Measurements from ENCODE around the gene FGF8.

The FGF8 gene

GRCh38 chr10:101768791-101769170 is 7.1 kb downstream of the FGF8 start:
- DNase-seq, result no peak

GRCh38 chr10:101767966-101768790 is 7.7 kb downstream of the FGF8 start:
- DNase-seq, result no peak

DNA sequence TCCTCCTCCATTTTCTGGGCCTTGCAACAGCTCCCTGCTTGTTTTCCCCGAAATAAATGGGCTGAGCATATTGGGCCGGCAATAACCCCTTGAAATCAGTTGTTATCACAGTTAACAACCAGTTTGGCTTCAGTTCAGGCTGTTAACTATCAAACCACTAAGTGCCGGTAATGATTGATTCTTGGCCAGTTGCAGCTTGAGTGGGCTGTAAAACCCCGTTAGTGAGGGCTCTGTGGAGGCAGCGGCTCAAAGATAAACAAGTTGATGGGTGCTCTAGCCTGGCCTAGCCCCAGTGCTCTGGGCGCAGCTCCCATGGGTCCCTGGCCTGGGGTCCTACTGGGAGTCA is 8.3 kb downstream of the FGF8 start:
- no peak for DNase-seq

DNA sequence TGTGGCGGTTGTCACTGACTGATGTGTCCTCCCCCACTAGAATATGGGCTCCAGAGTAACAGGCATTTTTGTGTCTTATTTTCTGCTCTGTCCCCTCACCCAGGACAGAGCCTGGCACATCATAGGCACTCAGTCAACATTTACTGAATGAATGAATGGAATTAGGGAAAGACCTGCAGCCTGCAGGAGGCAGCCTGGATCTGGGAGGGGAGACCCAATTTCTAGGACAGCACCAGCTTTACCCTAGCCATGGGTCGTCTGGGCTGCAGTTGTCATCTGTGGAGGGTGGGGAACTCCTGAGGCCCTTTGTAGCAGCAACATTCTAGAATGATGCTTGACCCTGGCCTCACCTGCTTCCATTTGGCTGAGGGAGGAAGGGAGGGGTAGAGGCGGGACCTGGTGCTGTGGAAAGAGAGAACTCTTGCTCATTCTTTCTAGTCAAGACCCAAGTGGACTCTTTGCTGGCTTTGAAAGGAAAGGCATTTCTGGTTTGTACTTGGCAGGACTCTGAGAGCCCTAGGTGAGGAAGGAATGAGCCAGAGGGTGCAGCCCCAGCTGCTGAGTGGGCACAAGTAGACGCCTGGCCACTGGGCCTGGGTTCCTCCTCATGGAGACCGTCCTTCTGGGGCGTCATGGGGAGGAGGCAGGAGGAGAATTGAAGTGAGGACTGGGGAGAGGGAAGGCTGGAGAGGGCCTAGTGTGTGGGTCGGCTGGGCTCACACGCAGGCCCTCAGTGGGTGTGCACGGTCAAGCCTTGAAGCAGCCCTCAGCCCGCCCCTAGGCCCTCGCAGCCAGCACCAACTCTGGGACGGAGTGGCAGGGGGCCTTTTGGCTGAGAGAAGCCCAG is 8.9 kb downstream of the FGF8 start:
- DNase-seq, result no peak

DNA sequence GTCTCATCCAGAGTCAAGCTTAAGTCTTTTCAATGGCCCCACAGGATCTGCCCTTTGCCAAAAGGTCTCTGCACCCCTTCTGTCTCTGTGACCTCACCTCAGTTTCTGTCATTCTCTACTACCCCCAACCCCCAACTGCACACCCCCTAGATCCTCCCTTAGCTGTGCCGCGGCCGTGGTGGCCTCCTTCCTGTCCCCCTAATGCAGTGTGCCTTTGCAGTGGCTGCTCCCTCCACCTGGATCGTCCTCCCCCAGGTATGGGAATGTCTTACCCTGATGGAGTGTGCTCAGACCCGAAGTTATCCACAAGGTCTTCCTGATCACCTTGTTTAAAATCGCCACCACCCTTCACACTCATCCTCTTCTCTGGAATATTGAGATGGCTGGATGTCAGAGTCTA is 9.6 kb downstream of the FGF8 start:
- no peak for DNase-seq

DNA sequence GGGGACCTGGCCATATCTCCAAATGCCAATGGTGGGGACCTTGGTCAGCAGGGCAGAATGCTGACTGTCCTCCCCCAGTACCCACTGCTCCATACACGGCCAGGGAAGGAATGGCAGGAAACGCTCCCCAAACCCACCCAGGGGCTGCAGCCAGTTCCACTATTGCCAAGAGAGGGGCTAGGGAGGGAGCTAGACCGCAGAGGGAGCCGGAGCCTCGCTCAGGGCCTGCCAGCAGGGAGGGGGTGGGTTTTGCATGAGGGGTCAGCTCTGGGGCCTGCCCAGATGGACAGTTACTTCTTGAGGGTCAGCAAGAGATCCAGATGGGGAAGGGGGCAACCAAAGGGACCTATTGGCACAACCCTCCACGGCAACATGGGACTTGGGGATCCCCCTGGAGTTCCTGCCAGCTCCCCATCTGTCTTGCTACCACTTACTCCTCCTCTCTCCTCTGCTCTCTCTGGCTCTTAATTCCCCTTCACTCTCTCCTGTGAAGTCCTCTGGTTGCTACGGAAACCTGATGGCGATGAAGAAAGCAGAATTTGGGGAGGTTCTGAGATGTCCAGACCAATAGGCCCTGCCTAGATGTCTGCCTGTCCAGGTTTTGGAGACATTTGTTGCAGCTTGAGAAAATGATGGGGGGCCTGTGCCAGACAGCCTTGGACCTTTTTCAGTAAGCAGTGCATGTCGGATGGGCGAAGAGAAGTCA is 12.6 kb downstream of the FGF8 start:
- no peak for DNase-seq

- DNase-seq, result no peak
Measured at GRCh38 chr10:101762736-101763135, 13.2 kb downstream of the FGF8 start.

- DNase-seq, result no peak
Measured at GRCh38 chr10:101761226-101761625, 14.7 kb downstream of the FGF8 start.

GRCh38 chr10:101760510-101760909 is 15.4 kb downstream of the FGF8 start:
- no peak for DNase-seq

DNA sequence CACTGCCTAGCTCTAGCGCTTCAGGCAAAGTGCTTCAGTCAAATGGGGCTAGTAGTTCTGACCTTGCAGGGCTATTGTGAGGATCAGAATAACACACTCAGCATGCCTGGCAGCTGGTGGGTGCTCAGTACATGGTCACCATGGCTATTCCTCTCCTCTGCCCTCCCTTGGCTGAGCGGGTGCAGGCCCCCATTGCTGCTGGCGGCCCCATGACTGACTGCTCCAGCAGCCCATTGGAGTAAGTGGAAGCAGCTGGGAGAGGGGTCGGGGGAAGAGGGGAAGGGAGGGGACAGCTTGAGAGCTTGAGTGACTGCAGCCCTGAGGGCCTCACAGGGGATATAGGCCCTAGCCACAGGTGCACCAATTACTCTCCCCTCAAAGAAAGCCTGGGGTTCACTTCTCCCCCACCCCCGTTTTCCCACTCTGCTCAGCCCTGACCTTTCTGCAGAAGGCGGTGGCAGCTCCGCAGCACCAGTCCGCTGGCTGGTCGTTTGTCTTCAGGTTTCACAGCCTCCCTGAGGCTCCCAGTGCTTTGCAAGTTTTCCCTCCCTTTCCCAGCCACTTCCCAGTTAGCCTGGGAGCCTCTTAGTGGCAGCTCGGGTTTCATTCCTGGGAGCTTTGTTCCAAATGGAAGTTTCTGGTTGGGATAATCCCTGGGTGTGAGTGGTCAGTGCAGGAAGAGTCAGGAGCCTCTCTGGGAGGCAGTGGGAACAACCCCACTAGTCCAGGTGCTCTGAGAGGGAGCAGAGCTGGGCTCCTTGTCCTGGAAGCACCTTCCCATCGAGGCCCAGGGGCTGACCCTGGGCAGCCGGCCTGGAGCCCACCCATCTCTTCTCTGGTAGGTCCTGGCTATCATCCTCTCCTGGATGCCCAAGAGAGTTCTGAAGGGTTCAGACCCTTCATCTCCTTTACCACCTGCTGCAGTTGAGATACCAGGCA is 16.3 kb downstream of the FGF8 start:
- DNase-seq, result no peak

DNA sequence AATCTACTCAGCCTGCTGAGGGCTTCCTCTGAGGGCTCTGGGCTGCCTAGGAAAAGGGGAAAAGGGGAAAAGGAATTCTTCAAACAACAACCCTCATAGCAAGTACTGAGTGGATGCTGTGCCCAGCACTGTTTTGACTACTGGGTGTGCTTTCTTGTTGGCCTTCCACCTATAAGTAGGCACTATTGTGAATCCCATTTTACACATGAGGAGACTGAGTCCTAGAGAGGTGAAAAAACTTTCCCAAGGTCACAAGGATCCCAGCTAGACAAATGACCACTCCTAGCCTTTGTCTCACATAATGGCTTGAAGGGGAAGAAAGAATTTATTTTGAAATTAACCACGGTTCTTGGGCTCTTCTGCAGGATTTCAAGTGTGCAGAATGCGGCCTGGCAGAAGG is 17.1 kb downstream of the FGF8 start:
- no peak for DNase-seq

DNA sequence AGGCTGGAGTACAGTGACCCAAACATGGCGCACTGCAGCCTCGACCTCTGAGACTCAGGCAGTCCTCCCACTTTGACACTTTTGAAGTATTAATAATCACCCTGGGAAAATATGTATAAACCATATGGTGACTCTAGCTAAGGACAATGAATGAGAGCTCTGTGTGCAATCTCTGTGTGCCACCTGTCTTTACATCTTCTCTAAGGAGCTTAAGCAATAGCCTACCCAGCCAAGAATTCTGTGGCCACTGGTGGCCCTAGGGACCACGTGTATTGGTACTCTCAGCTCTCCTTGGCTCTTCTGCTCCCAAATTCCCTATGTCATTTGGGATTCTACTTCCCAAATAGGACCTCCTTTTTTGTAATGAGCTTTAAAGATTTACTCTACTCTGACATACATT is 23.7 kb downstream of the FGF8 start:
- no peak for DNase-seq

- no peak for DNase-seq
Measured at GRCh38 chr10:101749047-101750016, 26.6 kb downstream of the FGF8 start.

- no peak for DNase-seq
Measured at GRCh38 chr10:101748496-101748895, 27.4 kb downstream of the FGF8 start.

- no peak for DNase-seq
Measured at GRCh38 chr10:101745074-101745696, 30.7 kb downstream of the FGF8 start.

- no peak for DNase-seq
Measured at GRCh38 chr10:101744267-101744666, 31.6 kb downstream of the FGF8 start.

DNA sequence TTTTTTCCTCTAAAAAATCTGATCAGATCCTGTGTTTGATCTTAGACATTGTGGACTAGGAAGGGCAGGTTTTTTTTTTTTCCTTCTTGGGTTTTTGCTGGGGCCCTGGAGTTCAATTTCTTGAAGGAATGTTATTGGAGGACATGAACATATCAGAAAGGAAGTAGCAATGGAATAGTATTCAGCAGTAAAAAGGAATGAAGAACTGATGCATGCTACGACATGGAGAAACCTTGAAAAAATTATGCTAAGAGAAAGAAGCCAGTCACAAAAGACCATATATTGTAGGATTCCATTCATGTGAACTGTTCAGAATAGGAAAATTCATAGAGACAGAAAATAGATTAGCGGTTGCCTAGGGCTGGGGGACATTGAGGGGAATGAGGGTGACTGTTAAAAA is 34.0 kb downstream of the FGF8 start:
- DNase-seq, result no peak

GRCh38 chr10:101736666-101737065 is 39.2 kb downstream of the FGF8 start:
- DNase-seq, result no peak

DNA sequence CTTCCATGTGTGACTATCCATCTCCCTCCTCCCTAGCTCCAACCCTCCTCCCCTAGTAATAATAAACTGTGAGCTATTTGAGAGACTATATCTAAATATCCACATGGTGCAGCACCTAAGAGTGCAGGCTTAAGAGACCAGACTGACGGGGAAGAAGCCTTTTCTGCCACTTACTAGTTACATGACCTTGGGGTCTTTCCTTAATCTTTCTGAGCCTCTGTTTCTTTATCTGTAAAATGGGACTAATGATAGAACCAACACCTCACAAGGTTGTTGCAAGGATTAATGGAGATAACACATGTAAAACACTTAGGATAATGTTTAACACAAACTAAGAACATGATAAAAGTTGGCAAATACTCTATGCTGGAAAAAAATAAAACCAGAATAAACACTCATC is 43.8 kb downstream of the FGF8 start:
- DNase-seq, result no peak

- no peak for DNase-seq
Measured at GRCh38 chr10:101726115-101726387, 49.9 kb downstream of the FGF8 start.

Measured in NCI-H510A treated with DMSO at 0.1 percent for 48 hours (cell line).